GM12864 (cell line): Measurements from ENCODE around the gene NXPE4.
"Not testable (repeated sequence)": the region's sequence is repeated elsewhere in the genome, so short reads cannot be mapped to it uniquely, and the experiment has no call there.

ENCODE experiments used
- DNase-seq: peaks from one replicate; pipeline ENCODE4 v3.0.0-alpha.2; 2011; ENCODE audit warnings: low read depth
- H3K4me3 ChIP-seq: 2 replicates; pipeline ENCODE4 v1.5.1; 2011; ENCODE audit warnings: mild to moderate bottlenecking, low read depth, low read length, control low read depth
- TF ChIP-seq, protein P1 (sequence below): IDR thresholded peaks from 2 replicates; pipeline ENCODE4 v1.5.1; 2011; ENCODE audit warnings: low read depth, mild to moderate bottlenecking, moderate library complexity, low read length, control low read depth, inconsistent platforms; ENCODE audit errors: missing control alignments

The NXPE4 gene

DNA sequence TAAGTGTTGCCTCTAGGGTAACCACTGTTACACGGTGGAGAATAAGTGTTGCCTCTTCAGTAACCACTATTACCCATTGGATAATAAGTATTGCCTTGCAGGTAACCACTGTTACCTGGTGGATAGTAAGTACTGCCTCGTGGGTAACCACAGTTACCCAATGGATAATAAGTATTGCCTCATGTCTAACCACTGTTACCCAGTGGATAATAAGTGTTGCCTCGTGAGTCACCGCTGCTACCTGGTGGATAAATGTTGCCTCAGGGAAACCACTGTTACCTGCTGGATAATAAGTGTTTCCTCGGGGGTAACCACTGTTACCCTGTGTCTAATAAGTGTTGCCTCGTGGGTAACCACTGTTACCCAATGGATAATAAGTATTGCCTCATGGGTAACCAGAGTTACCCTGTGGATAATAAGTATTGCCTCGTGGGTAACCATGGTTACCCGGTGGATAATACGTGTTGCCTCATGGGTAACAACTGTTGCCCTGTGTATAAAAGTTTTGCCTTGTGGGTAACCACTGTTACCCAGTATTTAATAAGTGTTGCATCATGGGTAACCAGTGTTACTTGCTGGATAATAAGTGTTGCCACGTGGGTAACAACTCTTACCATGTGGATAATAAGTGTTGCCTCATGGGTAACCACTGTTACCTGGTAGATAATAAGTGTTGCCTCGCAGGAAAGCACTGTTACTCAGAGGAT is 12.3 kb upstream of the NXPE4 start:
- no peak for DNase-seq
- H3K4me3 ChIP-seq = no peak overlapping the region
- TF ChIP-seq, protein P1, sequence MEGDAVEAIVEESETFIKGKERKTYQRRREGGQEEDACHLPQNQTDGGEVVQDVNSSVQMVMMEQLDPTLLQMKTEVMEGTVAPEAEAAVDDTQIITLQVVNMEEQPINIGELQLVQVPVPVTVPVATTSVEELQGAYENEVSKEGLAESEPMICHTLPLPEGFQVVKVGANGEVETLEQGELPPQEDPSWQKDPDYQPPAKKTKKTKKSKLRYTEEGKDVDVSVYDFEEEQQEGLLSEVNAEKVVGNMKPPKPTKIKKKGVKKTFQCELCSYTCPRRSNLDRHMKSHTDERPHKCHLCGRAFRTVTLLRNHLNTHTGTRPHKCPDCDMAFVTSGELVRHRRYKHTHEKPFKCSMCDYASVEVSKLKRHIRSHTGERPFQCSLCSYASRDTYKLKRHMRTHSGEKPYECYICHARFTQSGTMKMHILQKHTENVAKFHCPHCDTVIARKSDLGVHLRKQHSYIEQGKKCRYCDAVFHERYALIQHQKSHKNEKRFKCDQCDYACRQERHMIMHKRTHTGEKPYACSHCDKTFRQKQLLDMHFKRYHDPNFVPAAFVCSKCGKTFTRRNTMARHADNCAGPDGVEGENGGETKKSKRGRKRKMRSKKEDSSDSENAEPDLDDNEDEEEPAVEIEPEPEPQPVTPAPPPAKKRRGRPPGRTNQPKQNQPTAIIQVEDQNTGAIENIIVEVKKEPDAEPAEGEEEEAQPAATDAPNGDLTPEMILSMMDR = no peak

DNA sequence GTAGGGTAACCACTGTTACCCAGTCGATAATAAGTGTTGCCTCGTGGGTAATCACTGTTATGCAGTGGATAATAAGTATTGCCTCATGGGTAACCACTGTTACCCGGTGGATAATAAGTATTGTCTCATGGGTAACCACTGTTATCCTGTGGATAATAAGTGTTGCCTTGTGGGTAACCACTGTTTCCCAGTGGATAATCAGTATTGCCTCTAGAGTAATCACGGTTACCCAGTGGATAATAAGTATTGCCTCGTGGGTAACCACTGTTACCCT is 11.2 kb upstream of the NXPE4 start:
- H3K4me3 ChIP-seq, DNase-seq: not testable (repeated sequence)

DNA sequence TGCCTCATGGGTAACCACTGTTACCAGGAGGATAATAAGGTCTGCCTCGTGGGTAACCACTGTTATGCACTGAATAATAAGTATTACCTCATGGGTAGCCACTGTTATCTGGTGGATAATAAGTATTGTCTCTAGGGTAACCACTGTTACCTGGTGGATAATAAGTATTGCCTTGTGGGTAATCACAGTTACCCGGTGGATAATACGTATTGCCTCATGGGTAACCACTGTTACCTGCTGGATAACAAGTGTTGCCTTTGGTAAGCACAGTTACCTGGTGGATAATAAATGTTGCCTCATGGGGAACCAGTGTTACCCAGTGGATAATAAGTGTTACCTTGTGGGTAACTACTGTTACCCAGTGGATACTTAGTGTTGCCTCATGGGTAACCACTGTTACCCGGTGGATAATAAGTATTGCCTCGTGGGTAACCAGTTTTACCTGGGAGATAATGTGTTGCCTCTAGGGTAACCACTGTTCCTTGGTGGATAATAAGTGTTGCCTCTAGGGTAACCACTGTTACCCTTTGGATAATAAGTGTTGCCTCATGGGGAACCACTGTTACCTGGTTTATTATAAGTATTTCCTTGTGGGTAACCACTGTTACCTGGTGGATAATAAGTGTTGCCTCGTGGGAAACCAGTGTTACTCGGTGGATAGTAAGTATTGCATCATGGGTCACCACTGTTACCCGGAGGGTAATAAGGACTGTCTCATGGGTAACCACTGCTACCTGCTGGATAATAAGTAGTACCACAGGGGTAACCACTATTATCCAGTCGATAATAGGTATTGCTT is 10.6 kb upstream of the NXPE4 start:
- no peak for DNase-seq
- H3K4me3 ChIP-seq = no peak overlapping the region
- TF ChIP-seq, protein P1 = no peak

DNA sequence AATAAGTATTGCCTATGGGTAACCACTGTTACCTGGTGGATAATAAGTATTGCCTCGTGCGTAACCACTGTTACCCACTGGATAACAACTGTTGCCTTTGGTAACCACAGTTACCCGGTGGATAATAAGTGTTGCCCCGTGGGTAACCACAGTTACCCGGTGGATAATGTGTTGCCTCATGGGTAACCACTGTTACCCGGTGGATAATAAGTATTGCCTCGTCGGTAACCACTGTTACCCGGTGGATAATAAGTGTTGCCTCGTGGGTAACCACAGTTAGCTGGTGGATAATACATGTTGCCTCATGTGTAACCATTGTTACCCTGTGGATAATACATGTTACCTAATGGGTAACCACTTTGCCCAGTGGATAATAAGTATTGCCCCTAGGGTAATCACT is 9.8 kb upstream of the NXPE4 start:
- TF ChIP-seq, protein P1 = no peak
- H3K4me3 ChIP-seq = no peak overlapping the region
- DNase-seq = no peak

DNA sequence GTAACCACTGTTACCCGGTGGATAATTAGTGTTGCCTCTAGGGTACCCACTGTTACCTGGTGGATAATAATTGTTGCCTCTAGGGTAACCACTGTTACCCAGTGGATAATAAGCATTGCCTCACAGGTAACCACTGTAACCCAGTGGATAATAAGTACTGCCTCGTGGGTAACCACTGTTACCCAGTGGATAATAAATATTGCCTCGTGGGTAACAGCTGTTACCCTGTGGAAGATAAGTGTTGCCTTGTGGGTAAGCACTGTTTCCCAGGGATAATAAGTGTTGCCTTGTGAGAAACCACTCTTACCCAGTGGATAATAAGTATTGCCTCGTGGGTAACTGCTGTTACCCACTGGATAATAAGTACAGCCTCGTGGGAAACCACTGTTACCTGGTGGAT is 9.3 kb upstream of the NXPE4 start:
- DNase-seq = no peak
- no peak overlapping the region for H3K4me3 ChIP-seq
- TF ChIP-seq, protein P1 = no peak

DNA sequence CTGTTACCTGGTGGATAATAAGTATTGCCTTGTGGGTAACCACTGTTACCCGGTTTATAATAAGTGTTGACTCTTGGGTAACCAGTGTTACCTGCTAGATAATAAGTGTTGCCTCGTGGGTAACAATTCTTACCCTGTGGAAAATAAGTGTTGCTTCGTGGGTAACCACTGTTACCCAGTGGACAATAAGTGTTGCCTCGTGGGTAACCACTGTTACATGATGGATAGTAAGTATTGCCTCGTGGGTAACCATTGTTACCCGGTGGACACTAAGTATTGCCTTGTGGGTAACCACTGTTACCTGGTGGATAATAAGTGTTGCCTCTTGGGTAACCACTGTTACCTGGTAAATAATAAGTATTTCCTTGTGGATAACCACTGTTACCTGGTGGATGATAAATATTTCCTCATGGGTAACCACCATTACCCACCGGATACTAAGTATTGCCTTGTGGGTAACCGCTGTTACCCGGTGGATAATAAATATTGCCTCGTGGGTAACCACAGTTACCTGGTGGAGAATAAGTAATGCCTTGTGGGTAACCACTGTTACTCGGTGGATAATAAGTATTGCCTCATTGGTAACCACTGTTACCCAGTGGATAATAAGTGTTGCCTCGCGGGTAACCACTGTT is 8.7 kb upstream of the NXPE4 start:
- no peak for DNase-seq
- TF ChIP-seq, protein P1 = no peak
- no peak overlapping the region for H3K4me3 ChIP-seq

DNA sequence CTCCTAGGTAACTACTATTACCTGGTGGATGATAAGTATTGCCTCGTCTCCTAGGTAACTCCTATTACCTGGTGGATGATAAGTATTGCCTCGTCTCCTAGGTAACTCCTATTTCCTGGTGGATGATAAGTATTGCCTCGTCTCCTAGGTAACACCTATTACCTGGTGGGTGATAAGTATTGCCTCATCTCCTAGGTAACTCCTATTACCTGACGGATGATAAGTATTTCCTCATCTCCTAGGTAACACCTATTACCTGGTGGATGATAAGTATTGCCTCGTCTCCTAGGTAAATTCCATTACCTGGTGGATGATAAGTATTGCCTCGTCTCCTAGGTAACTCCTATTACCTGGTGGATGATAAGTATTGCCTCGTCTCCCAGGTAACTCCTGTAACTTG is 7.6 kb upstream of the NXPE4 start:
- not testable (repeated sequence) for DNase-seq

DNA sequence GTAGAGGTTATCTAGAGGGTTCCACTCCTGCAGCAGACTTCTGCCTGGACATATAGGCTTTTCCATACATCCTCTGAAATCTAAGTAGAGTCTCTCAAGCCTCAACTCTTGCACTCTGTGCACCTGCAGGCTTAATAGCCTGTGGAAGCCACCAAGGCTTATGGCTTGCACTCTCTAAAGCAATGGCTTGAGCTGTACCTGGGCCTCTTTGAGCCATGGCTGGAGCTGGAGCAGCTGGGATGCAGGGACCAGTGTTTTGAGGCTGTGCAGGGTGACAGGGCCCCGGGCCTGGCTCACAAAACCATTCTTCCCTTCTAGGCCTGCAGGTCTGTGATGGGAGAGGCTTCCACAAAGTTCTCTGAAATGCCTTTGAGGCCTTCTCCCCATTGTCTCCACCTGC is 2.9 kb upstream of the NXPE4 start:
- no peak for DNase-seq
- H3K4me3 ChIP-seq = no peak overlapping the region
- TF ChIP-seq, protein P1 = no peak

More for the DNA sequence above, 7.6 kb upstream of the NXPE4 start:
- not testable (repeated sequence) for H3K4me3 ChIP-seq
